ENCODE measurements around the gene PTRH1.
A peak's percentile ranks its signal among the peaks of the same experiment; 100 is the strongest.
"Not testable (repeated sequence)": the region's sequence is repeated elsewhere in the genome, so short reads cannot be mapped to it uniquely, and the experiment has no call there.

PTRH1 gene, protein sequence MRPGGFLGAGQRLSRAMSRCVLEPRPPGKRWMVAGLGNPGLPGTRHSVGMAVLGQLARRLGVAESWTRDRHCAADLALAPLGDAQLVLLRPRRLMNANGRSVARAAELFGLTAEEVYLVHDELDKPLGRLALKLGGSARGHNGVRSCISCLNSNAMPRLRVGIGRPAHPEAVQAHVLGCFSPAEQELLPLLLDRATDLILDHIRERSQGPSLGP

DNA sequence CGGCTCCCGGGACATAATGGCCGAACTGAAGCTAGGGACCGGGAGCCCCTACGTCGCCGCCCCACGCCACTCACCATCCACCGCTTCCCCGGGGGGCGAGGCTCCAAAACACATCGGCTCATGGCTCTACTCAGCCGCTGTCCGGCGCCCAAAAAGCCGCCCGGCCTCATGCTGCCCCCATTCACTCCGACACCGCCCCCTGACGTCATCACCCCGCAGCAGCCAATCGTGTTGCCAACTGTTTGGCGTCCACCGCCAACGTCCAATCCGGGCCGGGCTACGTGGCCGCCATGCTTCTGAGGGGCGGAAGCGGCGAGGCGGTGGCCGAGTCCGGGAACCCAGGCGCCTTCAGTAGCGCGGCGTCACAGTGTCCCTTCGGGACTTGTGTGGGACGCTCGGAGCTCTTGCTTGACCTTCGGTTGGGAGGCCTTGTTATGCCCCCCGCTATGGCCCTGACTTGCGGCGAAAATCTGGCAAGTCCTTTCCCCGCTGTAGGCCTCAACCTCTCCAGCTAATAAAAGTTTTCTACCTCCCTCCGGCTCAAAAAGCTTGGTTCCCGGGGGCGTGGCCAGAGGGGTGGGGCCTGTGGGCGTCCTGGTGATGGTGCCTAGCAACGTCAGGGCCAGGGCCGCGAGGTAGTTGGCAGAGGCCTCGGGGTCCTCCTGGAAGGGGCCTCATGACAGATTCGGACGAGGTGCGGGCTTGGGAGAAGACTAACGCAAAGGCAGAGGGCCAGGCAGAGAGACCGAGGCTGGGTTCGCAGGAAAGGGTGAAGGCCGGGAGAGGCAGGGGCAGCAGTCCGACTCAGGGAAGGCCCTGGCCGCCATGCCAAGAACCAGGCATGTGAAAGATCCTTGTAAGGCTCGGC is at the start of gene PTRH1, which contains the start of gene TTC16:
Gene PTRH1, minus strand, starts transcription at position 194 of the 868 bp plus-strand sequence. Its CDS starts 24 bp downstream, at position 170.
Gene TTC16, plus strand, starts transcription at position 610 of the 868 bp plus-strand sequence. Its CDS starts 67 bp downstream, at position 677.
- peak; percentile 99 for DNase-seq

DNA sequence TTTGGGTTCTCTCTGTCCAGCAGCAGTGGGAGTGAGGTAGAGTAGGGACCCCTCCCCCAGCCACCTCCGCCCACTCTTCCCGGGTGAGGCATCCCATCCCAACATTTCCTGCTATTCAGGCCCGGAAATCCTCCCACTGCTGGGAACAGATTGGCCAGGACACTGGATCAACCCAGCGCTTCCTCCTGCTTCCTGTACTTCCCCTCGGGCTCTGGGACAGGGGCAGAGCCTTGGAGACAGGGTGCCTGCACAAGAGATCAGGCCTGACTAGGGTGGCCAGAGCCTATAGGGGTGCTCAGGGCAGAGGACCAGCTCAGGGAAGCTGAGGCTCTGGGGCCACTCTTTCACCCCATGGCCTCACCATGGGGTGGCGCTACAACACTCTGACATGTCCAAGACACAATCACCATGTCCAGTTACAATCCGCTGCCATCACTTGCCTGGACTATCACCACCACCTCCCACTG is 48.5 kb upstream of the PTRH1 start:
- peak; percentile 68 for DNase-seq

DNA sequence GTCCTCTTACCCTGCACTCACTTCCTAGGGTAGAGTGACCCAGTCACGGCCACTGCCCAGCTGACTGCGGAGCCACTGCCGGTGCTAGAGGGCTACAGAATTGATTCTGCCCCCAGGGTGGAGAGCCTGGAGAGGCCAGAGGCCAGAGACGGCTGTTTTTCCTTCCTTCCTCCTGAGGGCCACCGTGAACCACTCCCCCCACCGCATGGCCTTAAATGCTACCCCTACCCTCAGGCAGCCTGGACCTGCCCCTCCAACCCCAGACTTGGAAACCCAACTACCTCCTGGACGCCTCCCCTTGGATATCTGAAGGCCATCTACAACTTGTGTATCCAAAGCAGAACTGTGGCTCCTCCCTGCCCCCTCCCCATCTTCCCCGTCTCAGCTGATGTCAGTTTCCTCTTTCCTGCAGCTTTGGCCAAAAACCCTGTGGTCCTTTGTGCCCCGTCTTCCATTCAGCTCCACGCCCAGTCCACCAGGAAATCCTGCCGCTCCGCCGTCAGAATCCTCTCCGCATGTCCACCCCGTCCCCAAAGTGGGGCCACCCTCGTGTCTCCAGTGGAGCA is 46.7 kb upstream of the PTRH1 start:
- no peak for DNase-seq

DNA sequence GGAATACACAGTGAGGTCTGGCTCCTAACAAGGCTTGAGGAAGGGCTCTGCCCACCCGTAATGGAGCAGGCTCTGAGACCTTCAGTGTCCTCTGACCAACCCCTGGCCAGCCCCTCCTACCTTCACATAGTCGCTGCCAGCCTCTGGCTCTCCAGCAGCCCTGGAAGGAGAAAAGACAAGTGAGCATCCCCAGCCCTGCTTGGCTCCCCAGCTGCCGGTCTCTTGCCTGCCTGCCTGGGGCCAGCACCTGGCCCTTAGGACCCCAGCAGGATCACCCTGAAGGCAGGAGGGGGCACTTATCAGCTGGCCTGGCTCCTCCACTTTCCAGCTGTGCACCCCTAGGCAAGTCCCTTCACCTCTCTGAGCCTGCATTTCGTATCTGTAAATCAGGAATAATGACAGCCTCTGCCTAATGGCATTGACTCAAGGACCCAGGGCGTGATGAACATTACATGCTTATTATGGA is 46.1 kb upstream of the PTRH1 start:
- DNase-seq = no peak

DNA sequence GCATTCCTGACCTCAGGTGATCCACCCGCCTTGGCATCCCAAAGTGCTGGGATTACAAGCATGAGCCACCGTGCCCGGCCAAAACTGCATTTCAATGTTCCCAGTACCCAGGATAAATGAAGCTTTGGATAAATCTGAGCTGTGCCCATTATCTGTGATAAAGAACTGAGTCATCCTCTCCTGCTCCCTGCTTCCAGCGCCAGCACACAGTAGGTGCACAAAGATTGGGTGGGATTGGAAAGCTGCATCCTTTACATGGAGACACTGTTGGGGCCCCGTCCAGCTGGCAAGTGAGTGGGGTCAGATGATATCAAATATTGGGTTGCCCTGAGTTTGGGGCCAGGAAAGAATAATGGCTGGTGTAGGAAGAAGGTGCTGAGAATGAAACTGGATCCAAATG is 45.6 kb upstream of the PTRH1 start:
- no peak for DNase-seq

DNA sequence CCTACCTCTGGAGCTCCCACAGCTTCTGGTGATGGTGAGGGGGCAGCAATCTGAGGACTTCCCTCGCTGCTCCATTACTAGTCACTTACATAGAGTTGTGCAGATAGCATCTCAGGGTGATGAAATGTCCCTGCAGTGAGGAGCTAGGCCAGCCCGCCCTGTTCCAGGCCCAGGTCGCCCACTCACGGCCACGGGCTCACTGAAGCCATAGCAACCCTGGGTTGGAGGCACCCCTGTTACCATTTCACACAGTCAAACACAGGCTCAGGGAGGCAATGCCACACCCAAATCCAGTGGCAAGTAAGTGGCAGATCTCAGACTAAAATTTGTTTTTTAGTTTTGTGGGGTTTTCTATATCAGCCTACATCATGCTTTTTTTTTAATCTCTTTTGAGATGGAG is 43.4 kb upstream of the PTRH1 start:
- no peak for DNase-seq

DNA sequence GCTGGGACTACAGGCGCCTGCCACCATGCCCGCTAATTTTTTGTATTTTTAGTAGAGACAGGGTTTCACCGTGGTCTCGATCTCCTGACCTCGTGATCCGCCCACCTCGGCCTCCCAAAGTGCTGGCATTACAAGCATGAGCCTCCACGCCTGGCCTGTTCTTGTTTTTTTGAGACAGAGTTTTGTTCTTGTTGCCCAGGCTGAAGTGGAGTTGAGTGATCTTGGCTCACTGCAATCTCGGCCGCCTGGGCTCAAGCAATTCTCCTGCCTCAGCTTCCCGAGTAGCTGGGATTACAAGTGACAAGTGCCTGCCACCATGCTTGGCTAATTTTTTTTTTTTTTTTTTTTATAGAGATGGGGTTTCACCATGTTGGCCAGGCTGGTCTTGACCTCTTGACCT is 41.3 kb upstream of the PTRH1 start:
- not testable (repeated sequence) for DNase-seq

DNA sequence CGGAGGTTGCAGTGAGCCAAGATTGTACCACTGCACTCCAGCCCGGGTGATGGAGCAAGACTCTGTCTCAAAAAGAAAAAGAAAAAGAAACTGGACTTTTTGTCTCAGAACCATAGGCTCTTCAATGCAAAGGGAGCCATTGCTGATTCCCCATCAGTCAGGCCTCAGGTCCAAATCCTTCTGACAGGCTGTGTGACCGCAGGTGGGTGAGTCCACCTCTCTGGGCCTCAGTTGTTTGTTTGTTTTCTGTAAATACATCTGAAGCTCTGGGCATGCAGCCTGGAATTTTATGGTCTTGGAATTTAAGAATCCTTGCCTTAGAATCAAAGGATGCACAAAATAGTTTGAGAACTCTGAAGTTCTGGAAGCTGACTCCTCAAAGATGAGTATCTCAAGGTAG is 40.8 kb upstream of the PTRH1 start:
- no peak for DNase-seq

DNA sequence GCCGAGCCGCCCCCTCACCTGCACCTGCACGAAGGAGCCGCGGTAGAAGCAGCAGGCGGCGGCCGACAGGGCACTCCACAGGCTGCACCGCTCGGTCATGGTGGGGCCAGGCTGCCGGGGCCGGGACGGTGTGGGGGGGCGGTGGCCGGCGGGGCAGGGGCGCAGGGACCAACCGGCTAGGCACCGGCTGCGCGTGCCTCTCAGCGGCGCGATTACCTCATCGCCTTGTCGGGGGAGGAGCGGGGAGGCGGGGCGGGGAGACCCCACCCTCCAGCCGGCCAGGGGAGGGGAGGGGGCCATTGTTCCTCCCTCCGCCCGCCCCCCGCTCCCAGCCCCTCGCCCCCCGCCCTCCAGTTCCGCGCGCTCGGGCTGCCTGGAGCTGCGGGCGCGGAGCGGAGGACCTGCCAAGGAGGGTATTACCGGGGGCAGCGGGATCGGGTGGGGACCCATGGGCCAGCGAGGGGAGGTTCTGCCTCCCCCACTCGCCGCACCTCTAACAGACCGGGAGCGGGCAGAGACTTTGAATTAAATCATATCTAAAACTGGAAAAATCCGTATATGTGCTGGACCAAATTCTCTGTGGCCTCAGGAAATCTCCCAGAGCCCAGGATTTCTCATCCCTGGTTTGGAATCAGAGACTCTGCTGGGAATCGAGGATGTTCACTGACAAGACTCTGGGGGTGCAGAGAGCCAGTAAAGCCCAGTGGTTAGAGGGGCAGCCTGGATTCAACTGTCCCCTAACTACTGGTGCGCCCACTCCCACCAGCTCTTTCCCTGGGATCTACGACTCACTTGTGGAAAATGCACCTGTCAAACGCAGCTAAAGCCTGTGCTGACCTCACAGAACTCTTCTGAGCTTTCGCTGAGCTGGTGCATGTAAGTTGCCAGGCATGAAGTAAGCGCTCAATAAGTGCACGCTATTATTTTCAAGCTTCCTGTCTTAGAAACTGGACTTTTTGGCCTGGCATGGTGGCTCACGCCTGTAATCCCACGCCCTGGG is 39.9 kb upstream of the PTRH1 start:
- DNase-seq = no peak

DNA sequence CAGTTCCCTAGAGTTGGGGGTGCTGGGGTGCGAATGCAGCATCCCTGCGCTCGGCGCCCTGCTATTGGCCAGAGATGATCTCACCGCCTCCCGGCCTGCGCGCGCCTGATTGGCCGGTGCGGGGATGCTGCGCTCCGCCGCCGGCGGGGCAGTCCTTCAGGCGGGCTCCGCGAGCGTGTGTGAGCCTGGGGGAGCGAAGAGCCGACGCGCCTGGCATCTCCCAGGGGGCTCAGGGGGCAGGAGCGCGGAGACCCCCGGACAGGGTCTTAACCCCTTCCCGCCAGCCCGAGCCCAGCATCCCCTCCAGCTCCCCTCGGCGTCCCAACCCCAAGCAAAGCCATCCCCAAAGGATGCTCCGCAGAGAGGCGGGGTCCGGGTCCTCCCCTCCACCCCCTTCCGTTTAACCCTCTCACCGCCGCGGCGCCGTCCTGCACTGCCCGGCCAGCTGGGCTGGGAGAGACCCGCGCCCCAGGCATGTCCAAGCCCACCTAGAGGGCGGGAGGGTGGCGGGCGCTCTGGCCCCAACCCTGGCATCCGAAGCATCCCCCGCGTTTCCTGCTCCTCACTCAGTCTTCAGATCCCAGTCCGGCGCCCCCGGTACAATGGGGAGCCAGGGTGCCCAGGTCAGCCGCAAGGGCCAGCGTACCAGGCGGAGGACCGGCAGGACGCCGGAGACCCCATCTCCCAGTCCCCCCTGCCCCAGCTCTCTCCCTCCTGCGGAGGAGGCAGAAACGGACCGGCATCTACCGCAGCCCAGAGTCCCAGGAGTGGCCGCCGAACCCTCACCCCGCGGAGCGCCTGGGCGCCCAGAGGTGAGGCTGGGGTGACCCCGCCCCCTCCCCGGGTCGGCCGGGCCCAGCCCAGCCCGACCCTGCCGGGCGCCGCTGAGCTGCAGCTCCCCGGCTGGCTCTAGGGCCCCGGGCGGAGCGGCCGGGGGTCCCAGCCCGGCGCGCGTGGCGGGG is 38.9 kb upstream of the PTRH1 start:
- DNase-seq = no peak

DNA sequence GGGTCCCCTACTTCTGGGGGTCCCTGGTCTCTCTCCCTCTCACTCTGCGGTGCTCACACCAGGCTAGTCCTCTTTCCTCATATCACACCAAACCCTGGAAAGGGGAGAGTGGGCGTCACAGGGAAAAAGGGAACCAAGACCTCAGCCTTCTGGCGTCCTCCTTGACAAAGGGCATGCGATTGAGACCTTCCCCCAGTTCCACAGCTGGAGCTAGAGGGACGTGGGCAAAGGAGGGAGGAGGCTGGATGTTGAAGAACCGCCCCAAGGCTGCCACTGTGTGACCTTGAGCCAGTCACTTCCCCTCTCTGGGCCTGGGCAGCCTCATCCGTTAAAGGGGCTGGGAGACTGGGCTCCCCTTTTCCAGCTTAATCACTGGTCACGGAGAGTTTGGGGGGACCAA is 38.2 kb upstream of the PTRH1 start:
- no peak for DNase-seq

DNA sequence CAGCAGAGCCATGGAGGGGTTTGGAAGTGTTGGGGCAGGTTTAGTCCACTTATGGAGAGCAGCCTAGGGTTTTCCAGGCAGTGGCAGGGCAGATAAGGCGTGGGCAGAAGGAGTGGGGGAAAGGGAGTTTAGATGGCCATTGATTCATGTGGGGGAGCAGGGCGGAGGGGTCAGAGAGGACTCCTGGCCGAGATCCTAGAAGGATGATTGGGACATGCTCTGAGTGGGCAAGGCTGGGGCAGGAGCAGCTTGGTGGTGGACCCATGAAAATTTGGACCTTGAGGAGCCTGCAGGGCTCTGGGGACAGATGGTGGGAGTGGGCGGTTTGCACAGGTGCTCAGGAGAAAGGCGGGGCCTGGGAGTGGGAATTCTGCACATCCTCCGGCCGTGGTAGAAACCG is 37.7 kb upstream of the PTRH1 start:
- no peak for DNase-seq

DNA sequence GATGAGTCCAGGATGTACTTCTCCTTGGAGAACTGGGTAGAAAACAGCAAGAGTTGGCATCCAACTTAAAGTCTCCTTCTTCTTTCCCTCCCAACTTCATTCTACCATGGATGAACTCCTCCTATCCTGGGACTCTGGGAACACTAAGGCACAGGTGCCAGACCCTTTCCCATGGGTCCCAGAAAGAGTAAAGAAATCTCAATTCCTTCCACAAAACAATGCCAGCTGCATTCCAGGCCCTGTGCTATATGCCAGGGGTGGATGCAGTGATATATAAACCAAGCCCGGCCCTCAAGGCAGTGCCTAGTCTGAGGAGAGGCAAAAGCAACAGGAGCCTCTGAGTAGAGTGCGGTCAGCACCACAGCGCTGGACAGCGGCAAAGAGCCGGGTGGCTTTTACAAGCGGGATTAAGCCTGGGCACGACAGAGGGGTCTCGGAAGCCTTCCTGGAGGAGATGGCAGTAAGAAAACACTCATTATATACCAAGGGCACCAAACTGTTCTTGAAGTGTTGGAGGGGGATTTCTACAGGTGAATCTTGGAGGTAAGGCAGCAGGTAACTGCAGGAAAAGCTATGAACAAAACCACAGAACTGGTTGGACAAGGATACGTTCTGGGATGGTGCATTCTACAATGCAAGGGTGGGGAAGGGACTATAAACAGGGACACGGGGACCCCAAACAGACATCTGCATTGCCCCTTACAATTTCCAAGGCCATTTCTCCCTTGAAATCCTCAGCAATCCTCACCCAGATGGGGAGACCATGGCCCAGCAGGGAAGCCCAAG is 36.0 kb upstream of the PTRH1 start:
- DNase-seq = no peak

DNA sequence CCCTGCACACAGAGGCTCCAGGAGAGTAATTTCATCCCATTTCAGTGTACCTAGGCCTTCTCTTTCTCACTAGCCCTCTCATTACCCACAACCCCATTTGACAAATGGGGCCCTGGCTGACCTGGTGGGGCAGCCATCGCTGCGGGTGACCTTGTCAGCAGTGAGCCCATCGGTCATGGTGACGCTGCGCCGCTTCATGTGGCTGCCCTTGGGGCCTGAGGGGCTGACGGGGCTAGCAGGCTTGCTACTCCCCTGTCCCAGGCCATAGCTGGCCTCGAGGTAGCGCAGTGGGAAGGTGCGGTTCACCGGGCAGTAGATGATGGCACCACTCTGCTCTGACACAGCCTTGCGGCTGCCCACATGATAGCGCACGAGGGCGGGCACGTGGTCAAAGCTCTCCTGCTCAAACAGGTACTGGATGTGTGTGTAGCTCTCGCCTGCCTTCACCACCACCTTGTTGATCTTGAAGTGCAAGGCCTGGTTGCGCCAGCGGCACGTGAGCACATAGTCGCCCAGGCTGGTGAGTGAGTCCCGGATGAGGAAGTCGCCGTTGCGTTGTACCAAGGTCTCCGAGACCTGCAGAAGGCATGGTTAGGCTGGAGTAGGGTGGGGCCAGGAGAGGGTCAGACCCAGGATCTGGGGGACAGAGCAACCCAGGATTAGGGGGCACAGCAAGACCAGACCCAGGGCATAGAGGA is 33.8 kb upstream of the PTRH1 start:
- no peak for DNase-seq

DNA sequence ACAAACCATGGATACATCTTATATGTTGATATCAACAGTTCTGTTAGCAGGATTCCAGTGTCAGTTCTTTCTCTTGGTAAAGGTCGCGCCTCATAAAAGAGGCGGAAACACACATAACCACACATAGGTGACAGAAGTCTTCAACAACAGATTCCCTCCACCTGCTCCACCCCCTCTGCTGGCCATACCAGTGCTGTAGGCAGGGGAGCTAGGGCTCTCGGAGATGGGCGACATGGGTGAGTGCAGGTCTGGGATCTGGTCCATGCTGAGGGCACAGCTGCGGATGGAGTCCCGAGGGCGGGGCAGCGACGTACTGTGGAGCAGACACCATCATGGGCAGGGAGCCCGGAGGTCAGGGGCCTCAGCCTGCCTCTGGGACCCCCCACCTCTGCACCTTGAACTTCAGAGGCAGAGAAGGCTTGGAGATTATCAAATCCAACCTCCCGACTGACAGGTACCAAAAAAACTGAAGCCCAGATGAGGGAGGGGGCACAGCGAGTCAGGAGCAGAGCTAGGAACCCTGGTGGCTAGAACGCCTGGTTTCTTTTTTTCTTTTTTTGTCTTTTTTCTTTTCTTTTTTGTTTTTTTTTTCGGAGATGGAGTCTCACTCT is 31.6 kb upstream of the PTRH1 start:
- DNase-seq = no peak

DNA sequence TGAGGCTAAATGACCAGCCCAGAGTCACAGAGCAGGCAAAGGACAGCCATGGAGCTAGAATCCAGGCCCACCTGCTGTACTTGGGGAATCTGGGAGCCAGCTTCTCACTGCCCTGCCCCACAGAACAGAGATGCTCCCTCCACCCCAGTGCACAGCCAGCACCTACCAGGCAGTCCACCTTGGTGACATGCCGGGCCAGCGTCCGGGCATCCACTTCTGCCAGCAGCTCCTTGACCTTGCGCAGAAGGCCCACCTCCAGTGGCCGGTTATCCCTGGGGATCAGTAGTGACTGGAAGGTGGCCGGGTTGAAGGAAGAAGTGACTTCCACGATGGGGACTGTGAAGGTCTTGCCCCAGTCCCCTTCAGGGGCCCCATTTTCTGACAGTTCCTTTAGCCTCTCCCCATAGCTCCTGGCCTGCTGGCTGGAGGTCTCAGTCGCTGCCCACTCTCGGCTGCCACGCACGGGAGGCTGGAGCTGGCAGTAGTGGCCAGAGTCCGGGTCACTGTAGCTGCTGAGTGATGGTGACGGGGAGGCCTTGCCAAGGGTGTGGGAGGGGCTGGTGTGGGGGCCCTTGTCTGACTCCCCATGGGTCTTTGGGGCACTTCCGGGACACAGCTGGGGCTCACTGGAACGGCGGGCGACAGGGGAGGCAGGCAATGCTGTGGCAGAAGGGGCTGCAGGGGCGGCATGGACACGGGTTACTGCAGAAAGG is 29.1 kb upstream of the PTRH1 start:
- DNase-seq = no peak

DNA sequence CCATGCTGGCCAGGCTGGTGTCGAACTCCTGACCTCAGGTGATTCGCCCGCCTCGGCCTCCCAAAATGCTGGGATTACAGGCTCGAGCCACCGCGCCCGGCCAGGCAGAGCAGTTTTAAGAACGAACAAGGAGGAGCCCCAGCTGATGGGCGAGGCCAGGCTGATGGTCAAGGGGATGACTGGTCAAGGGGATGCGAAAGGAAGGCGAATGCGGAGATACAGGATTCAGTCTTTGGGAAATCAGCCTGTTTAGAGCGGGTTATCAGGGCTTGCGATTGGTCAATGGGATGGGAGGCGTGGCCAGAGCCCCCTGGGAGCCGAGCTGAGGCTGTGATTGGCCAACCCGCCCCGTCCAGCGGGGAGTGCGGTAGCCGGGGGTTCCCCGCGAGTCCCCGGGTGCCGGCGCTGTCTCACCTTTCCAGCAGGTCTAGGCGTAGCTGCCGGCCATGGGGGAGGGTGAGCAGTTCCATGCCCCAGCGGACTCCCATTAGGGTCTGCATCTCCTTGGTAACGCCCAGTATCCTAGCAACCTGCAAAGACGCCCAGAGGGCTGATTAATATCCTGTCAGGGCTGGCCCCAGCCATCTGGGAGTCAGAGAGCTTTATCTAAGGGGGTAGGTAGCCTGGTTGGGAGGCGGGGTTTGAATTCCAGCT is 27.1 kb upstream of the PTRH1 start:
- no peak for DNase-seq

DNA sequence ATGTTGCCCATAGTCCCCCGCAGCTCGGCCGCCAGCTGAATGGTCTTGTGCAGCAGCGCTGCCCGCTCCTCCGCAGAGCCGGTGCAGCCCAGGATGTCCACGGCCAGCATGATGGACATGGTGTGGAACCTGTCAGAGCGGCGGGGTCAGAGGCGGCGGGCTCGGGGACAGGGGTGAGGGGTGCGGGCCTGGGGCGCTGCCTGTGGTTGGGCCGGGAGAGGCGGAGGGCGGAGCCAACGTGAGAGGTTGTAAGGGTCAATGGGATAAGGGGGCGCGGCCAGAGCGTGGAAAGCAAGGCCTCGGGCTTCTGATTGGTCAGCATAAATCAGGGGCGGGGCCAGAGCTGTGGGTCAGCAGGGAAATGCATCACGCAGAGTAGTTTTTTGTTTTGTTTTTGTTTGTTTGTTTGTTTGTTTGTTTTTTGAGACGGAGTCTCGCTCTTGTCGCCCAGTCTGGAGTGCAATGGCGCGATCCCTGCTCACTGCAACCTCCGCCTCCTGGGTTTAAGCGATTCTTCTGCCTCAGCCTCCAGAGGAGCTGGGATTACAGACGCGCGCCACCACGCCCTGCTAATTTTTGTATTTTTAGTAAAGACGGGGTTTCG is 26.5 kb upstream of the PTRH1 start:
- DNase-seq = no peak

All from stimulated activated CD8-positive, alpha-beta memory T cell treated with anti-CD3 and anti-CD28 coated beads, Interleukin-4, amount 100 ng/mL, for 48 hours (primary cell).